Mucosa of descending colon (tissue), 3 donors: ENCODE data around the gene CBLIF. TPM values are rescaled to one million over a fixed set of nuclear protein-coding genes. Genes with fewer than 3 reads are reported as not detected.

Source experiments
- ATAC-seq: fragments of 200-7000 bp; cut with Tn5 transposase; one replicate; pipeline ENCODE4 v1.9.1; 2020; ENCODE audit warnings: mild to moderate bottlenecking, moderate library complexity
- DNase-seq, 3 donors: peaks; one replicate each; pipeline ENCODE4 v3.0.0-alpha.2; 2020
- H3K36me3 ChIP-seq: fragments of 200-600 bp; one replicate; pipeline ENCODE4 v1.8.0; 2021; ENCODE audit warnings: low read depth, mild to moderate bottlenecking
- H3K4me1 ChIP-seq: fragments of 200-600 bp; one replicate; pipeline ENCODE4 v1.8.0; 2021; ENCODE audit warnings: low read depth, mild to moderate bottlenecking
- H3K4me3 ChIP-seq: fragments of 200-600 bp; one replicate; pipeline ENCODE4 v1.8.0; 2021; ENCODE audit warnings: mild to moderate bottlenecking
- H3K9me3 ChIP-seq: fragments of 200-600 bp; one replicate; pipeline ENCODE4 v1.8.0; 2021; ENCODE audit warnings: mild to moderate bottlenecking
- intact Hi-C, 2 donors: fragments of 100-400 bp; cut with DNase I in 1 of 2; cut with micrococcal nuclease in 1 of 2; formaldehyde crosslinking; loops; one replicate each; pipeline versions ENCODE4 v1.11.0 to v1.11.1; 2022; cut with DNase I, micrococcal nuclease
- total RNA-seq, 3 donors: library from RNA; stranded (reverse); fragmentation: NEBNext Ultra II Directional in 2 of 3; extraction: Animal tissue kit (Norgen Biotek cat#: 25700) in 2 of 3; gene quantifications; one replicate each; pipeline versions ENCODE4 v1.2.1 to v1.2.4, GENCODE V29; 2021 to 2023
- TF ChIP-seq, protein P1 (sequence below): fragments of 200-600 bp; IDR thresholded peaks from one replicate; pipeline ENCODE4 v1.8.0; 2022; ENCODE audit warnings: antibody characterized with exemption, mild to moderate bottlenecking
- donor health status: DM: no; HTN: no; CAD: no; lungs with moderate emphysema.
- donor health status: DM: no; HTN: no; CAD: no.
- donor health status: DM: no; HTN: yes; CAD: no.

The CBLIF gene
- total RNA-seq, 3 donors from 2014 or later, result 0.49 to 0.63 TPM; not detected in 1

DNA sequence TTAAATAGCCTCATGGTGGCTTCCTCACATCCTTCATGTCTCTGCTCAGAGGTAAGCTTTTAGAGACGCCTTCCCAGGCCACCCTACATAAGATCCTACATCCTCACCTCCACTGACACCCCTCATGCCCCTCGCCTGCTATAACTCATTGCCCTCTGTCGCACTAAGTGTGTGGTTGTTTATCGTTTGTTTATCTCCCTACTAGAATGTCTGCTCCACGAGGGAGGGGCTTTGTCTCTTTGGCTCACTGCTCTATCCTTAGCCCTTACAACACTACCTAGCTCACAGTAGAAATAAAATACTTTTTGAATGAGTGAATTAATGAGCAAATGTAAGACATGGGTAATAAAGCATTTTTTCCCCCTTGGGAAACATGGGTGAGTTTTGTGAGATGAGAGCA is 1.3 kb upstream of the CBLIF start:
- DNase-seq (no peak), ATAC-seq (no peak)
- no peak overlapping the region for H3K4me3 ChIP-seq
- no peaks in the 10 kb centered on the region for H3K36me3 ChIP-seq
- TF ChIP-seq, protein P1, sequence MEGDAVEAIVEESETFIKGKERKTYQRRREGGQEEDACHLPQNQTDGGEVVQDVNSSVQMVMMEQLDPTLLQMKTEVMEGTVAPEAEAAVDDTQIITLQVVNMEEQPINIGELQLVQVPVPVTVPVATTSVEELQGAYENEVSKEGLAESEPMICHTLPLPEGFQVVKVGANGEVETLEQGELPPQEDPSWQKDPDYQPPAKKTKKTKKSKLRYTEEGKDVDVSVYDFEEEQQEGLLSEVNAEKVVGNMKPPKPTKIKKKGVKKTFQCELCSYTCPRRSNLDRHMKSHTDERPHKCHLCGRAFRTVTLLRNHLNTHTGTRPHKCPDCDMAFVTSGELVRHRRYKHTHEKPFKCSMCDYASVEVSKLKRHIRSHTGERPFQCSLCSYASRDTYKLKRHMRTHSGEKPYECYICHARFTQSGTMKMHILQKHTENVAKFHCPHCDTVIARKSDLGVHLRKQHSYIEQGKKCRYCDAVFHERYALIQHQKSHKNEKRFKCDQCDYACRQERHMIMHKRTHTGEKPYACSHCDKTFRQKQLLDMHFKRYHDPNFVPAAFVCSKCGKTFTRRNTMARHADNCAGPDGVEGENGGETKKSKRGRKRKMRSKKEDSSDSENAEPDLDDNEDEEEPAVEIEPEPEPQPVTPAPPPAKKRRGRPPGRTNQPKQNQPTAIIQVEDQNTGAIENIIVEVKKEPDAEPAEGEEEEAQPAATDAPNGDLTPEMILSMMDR, result no peak
- intact Hi-C loops, result no loop called here
- H3K4me1 ChIP-seq, result no peaks in the 10 kb centered on the region
- no peaks in the 10 kb centered on the region for H3K9me3 ChIP-seq

DNA sequence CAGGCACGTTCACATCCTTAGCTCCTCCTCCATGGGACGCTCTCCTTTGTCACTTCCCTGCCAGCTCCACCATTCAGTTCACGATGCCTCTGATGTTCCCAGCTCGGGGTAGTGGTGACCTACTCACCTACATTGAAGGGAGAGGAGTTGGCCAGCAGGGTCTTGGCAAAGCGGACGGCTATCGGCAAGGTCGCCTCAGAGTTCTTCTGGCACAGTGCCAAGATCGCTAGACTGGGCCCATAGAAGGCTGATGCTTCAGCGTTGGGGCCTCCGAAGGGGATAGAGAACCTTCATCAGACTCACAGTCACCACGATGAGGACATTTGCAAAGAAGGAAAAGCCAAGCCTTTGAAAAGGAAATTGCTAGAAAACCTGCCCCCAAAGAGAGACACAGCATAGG is 3.0 kb downstream of the CBLIF start:
- TF ChIP-seq, protein P1, result no peak
- DNase-seq (no peak), ATAC-seq (no peak)
- no peaks in the 10 kb centered on the region for H3K9me3 ChIP-seq
- no peak overlapping the region for H3K4me3 ChIP-seq
- H3K4me1 ChIP-seq, result no peaks in the 10 kb centered on the region
- no peaks in the 10 kb centered on the region for H3K36me3 ChIP-seq
- intact Hi-C loops, result no loop called here

DNA sequence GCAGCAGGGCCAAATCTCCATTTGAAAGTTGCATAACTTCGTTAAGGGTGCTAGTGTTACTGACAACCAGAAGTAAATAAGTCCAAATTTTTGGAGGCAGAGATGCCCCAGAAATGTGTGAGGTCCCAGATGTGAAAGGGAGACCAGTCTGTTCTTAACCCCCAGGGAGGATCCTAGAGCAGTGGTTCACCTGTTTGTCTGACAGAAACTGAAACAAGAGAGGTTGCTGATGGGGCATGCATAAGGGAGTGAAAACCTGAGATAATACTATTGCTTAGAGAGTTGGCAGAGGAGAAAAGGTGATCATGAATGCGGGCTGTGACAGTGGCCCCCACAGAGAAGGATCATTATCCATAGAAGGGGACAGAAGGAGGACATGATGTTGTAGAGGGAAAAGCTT is 3.8 kb downstream of the CBLIF start:
- no peak for DNase-seq
- no peaks in the 10 kb centered on the region for H3K36me3 ChIP-seq
- no peak for ATAC-seq
- intact Hi-C loops, result no loop called here
- H3K4me3 ChIP-seq, result no peak overlapping the region
- H3K9me3 ChIP-seq, result no peaks in the 10 kb centered on the region
- TF ChIP-seq, protein P1, result no peak
- H3K4me1 ChIP-seq, result no peaks in the 10 kb centered on the region

DNA sequence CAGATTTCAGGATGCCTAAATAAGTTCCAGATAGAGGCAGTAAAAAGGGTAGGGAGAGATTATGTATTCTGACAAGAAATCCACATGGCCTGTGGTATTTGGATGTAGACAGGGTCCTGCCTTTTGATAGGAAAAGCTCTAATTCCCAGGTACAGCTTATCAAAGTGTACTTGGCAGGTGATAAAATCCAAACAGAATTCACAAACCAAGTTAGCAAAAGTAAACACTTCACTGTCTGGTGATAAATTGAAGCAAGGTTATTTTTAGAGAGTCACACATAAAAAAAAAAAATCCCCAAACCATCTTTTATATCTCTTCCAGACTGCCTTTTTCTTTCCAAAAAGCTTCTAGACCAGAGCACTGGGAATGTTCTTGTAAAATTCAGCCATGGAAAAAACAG is 5.7 kb downstream of the CBLIF start:
- Histone ChIP-seq H3K4me1 (no peaks in the 10 kb centered on the region), H3K9me3 (no peaks in the 10 kb centered on the region), H3K36me3 (no peaks in the 10 kb centered on the region), H3K4me3 (no peak overlapping the region)
- intact Hi-C loops, result no loop called here
- TF ChIP-seq, protein P1, result no peak
- DNase-seq, result no peak
- no peak for ATAC-seq

DNA sequence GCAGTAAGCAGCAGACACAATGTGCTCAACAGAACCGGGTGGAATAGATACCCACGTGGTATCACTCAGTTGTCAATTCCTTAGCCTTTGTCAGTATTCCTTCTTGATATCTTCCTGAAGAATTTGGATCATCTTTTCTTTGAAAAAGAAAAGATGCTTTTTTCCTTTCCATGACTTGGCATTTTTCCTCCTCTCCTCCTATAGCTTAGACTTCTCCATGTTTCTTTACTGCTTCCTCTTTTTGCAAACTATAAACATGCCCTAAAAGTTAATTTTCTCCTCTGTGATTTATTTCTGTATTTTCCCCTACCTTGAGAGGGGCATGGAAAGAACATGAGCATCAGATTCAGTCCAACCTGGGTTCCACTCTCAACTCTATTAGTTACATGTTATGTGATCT is 11.7 kb downstream of the CBLIF start:
- Histone ChIP-seq H3K4me1 (no peaks in the 10 kb centered on the region), H3K36me3 (no peaks in the 10 kb centered on the region), H3K9me3 (no peaks in the 10 kb centered on the region), H3K4me3 (no peak overlapping the region)
- no peak for DNase-seq
- TF ChIP-seq, protein P1, result no peak
- ATAC-seq, result no peak
- intact Hi-C loops, result no loop called here

DNA sequence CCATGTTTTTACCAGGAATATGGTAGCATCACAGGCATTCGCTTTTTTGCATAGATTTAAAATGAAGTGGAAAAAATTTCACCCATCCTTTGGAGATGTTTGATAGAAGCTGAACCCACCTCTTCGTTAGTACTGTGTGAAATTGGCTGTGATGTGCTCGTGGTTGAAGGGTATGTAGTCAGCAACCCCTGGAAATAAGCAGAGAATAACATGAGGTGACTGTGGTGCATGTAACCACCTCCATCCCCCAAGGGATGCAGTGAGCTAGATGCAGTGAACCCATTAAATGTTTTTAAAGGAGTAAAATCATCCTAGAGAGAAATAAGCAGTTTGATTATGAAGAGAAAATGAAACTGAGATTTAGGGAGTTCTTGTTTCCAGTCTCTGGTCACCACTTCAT is 15.9 kb downstream of the CBLIF start:
- intact Hi-C loops, result loop anchor here in 1 of 2 donors (10.0 kb wide), 1 partner anchor 85 kb away; no protein-coding TSS in a partner anchor

More for the DNA sequence above, 15.9 kb downstream of the CBLIF start:
- DNase-seq (no peak), ATAC-seq (no peak)
- TF ChIP-seq, protein P1, result no peak
- Histone ChIP-seq H3K9me3 (no peaks in the 10 kb centered on the region), H3K4me3 (no peak overlapping the region), H3K4me1 (no peaks in the 10 kb centered on the region), H3K36me3 (no peaks in the 10 kb centered on the region)
